IMR-90 (cell line): Measurements from ENCODE around the gene TP53BP2. TPM values are rescaled to one million over a fixed set of nuclear protein-coding genes. Genes with fewer than 3 reads are reported as not detected.

ENCODE experiments used
- ATAC-seq: fragments of 200-7000 bp; cut with Tn5 transposase; 2 replicates; pipeline ENCODE4 v1.9.1; 2020; ENCODE audit warnings: low read depth, mild to moderate bottlenecking, moderate library complexity
- BruUV-seq: library from RNA; stranded (reverse); fragments of 400-500 nt; replicated peaks from 2 replicates; lab custom pipeline; 2021; lab: Mats Ljungman, UMichigan
- CTCF ChIA-PET: fragments of 300-600 bp; formaldehyde crosslinking; extraction: SDS; loops from one replicate; lab custom pipeline; 2021; ENCODE audit warnings: antibody characterized with exemption; lab: Yijun Ruan, JAX
- POLR2A ChIA-PET: fragments of 300-600 bp; sonication (Branson Sonifier 250); formaldehyde crosslinking; loops from one replicate; lab custom pipeline; 2022; ENCODE audit warnings: antibody characterized with exemption; ENCODE audit not compliant: unreplicated experiment; lab: Charles Lee
- DNase-seq: peaks from one replicate; pipeline ENCODE4 v3.0.0; 2013
- H2AFZ ChIP-seq: replicated peaks from 2 replicates; pipeline ENCODE3; 2013; ENCODE audit warnings: low read length, mild to moderate bottlenecking; ENCODE audit not compliant: poor library complexity
- H2AK5ac ChIP-seq: 2 replicates; pipeline ENCODE4 v1.6.1; 2013; ENCODE audit warnings: low read depth, low read length, inconsistent platforms
- H2AK9ac ChIP-seq: replicated peaks from 2 replicates; pipeline ENCODE3; 2013; ENCODE audit warnings: mild to moderate bottlenecking, low read depth, low read length, moderate library complexity; ENCODE audit not compliant: poor library complexity
- H2BK120ac ChIP-seq: 2 replicates; pipeline ENCODE4 v1.6.1; 2013; ENCODE audit warnings: low read depth, low read length, inconsistent platforms
- H2BK15ac ChIP-seq: 3 replicates; pipeline ENCODE4 v1.6.1; 2013; ENCODE audit warnings: low read depth, low read length, inconsistent platforms
- H2BK20ac ChIP-seq: 2 replicates; pipeline ENCODE4 v1.6.1; 2013; ENCODE audit warnings: low read depth, mild to moderate bottlenecking, inconsistent platforms, low read length, moderate library complexity
- H2BK5ac ChIP-seq: 2 replicates; pipeline ENCODE4 v1.6.1; 2013; ENCODE audit warnings: mild to moderate bottlenecking, low read depth, low read length, inconsistent platforms; ENCODE audit not compliant: poor library complexity, severe bottlenecking
- H3K14ac ChIP-seq: replicated peaks from 2 replicates; pipeline ENCODE4 v1.6.1; 2013; ENCODE audit warnings: low read depth, low read length, inconsistent platforms
- H3K18ac ChIP-seq: 2 replicates; pipeline ENCODE4 v1.6.1; 2013; ENCODE audit warnings: low read depth, low read length, control low read depth
- H3K23ac ChIP-seq: 2 replicates; pipeline ENCODE4 v1.6.1; 2013; ENCODE audit warnings: low read depth, low read length, inconsistent platforms
- H3K27ac ChIP-seq: 2 replicates; pipeline ENCODE4 v1.5.1; 2013; ENCODE audit warnings: mild to moderate bottlenecking, control low read depth, low read length; ENCODE audit not compliant: insufficient read depth
- H3K27me3 ChIP-seq: 2 replicates; pipeline ENCODE4 v1.6.1; 2013; ENCODE audit warnings: low read length; ENCODE audit not compliant: control insufficient read depth, insufficient read depth
- H3K36me3 ChIP-seq: 2 replicates; pipeline ENCODE4 v1.6.1; 2013; ENCODE audit warnings: low read length, mixed read lengths; ENCODE audit not compliant: control insufficient read depth, insufficient read depth
- H3K4ac ChIP-seq: 2 replicates; pipeline ENCODE4 v1.6.1; 2013; ENCODE audit warnings: low read depth, low read length, inconsistent platforms
- H3K4me1 ChIP-seq: 2 replicates; pipeline ENCODE4 v1.6.1; 2013; ENCODE audit warnings: low read length, mixed read lengths; ENCODE audit not compliant: control insufficient read depth, insufficient read depth
- H3K4me2 ChIP-seq: 2 replicates; pipeline ENCODE4 v1.6.1; 2013; ENCODE audit warnings: low read depth, mild to moderate bottlenecking, control low read depth, low read length, moderate library complexity
- H3K4me3 ChIP-seq: 2 replicates; pipeline ENCODE4 v1.5.1; 2013; ENCODE audit warnings: low read depth, mild to moderate bottlenecking, control low read depth, low read length, moderate library complexity; ENCODE audit not compliant: insufficient read depth
- H3K56ac ChIP-seq: 2 replicates; pipeline ENCODE4 v1.6.1; 2013; ENCODE audit warnings: low read length, inconsistent platforms; ENCODE audit not compliant: insufficient read depth; ENCODE audit errors: extremely low read depth
- H3K79me1 ChIP-seq, 2 experiments: 2 replicates each; pipeline ENCODE4 v1.6.1; 2013; ENCODE audit warnings: low read length in 2 of 2, inconsistent platforms in 1 of 2, low read depth in 1 of 2
- H3K9ac ChIP-seq: 2 replicates; pipeline ENCODE4 v1.6.1; 2013; ENCODE audit warnings: low read depth, low read length, control low read depth
- H3K9me1 ChIP-seq: 2 replicates; pipeline ENCODE4 v1.6.1; 2013; ENCODE audit warnings: low read length, inconsistent platforms; ENCODE audit not compliant: insufficient read depth
- H3K9me3 ChIP-seq: 2 replicates; pipeline ENCODE4 v1.6.1; 2013; ENCODE audit warnings: low read length; ENCODE audit not compliant: control insufficient read depth, insufficient read depth
- H4K20me1 ChIP-seq: 2 replicates; pipeline ENCODE4 v1.6.1; 2013; ENCODE audit warnings: low read length, inconsistent platforms; ENCODE audit not compliant: insufficient read depth
- H4K5ac ChIP-seq: 2 replicates; pipeline ENCODE4 v1.6.1; 2013; ENCODE audit warnings: mild to moderate bottlenecking, low read depth, low read length, control low read depth
- H4K8ac ChIP-seq, 2 experiments: 2 replicates each; pipeline ENCODE4 v1.6.1; 2013; ENCODE audit warnings: low read depth in 2 of 2, low read length in 2 of 2, control low read depth in 1 of 2, inconsistent platforms in 1 of 2
- H4K91ac ChIP-seq: 2 replicates; pipeline ENCODE4 v1.6.1; 2013; ENCODE audit warnings: low read depth, low read length, inconsistent platforms; ENCODE audit not compliant: insufficient read depth
- BHLHE40 ChIP-seq: fragments of 150-350 bp; IDR thresholded peaks from 2 replicates; pipeline ENCODE4 v1.6.1; 2016; ENCODE audit warnings: mild to moderate bottlenecking, low read depth, low read length
- CEBPB ChIP-seq: IDR thresholded peaks from 2 replicates; pipeline ENCODE4 v1.6.1; 2012; ENCODE audit warnings: low read depth, low read length, improper control_type of control experiment
- CHD1 ChIP-seq: IDR thresholded peaks from 2 replicates; pipeline ENCODE4 v1.6.1; 2012; ENCODE audit warnings: low read depth, low read length, improper control_type of control experiment
- CTCF ChIP-seq: conservative IDR thresholded peaks from 2 replicates; pipeline ENCODE4 v1.5.1; 2012; ENCODE audit warnings: mild to moderate bottlenecking, low read depth, low read length, improper control_type of control experiment
- ELK1 ChIP-seq: fragments of 150-350 bp; IDR thresholded peaks from 2 replicates; pipeline ENCODE4 v1.6.1; 2016; ENCODE audit warnings: low read depth, mild to moderate bottlenecking, low read length, moderate library complexity, borderline replicate concordance
- FOS ChIP-seq: fragments of 150-350 bp; IDR thresholded peaks from 2 replicates; pipeline ENCODE4 v1.6.1; 2016; ENCODE audit warnings: low read depth, low read length
- MAFK ChIP-seq: IDR thresholded peaks from 2 replicates; pipeline ENCODE4 v1.6.1; 2012; ENCODE audit warnings: low read depth, low read length, improper control_type of control experiment
- MAZ ChIP-seq: IDR thresholded peaks from 2 replicates; pipeline ENCODE4 v1.6.1; 2012; ENCODE audit warnings: low read depth, mild to moderate bottlenecking, low read length, improper control_type of control experiment, moderate library complexity, borderline replicate concordance
- MXI1 ChIP-seq: IDR thresholded peaks from 2 replicates; pipeline ENCODE4 v1.6.1; 2012; ENCODE audit warnings: low read depth, mild to moderate bottlenecking, low read length, moderate library complexity, borderline replicate concordance
- NFE2L2 ChIP-seq: fragments of 150-350 bp; IDR thresholded peaks from 2 replicates; pipeline ENCODE4 v1.6.1; 2016; ENCODE audit warnings: low read depth, mild to moderate bottlenecking, low read length
- POLR2A ChIP-seq: IDR thresholded peaks from 2 replicates; pipeline ENCODE4 v1.6.1; 2012; ENCODE audit warnings: mild to moderate bottlenecking, low read depth, low read length
- RAD21 ChIP-seq: IDR thresholded peaks from 2 replicates; pipeline ENCODE4 v1.6.1; 2012; ENCODE audit warnings: low read length, improper control_type of control experiment
- RCOR1 ChIP-seq: IDR thresholded peaks from 2 replicates; pipeline ENCODE4 v1.6.1; 2012; ENCODE audit warnings: mild to moderate bottlenecking, low read length, improper control_type of control experiment; ENCODE audit not compliant: insufficient replicate concordance
- SMC3 ChIP-seq: fragments of 150-350 bp; IDR thresholded peaks from 2 replicates; pipeline ENCODE4 v1.6.1; 2016; ENCODE audit warnings: low read depth, mild to moderate bottlenecking, antibody characterized with exemption, low read length, moderate library complexity
- USF2 ChIP-seq: fragments of 150-350 bp; IDR thresholded peaks from 2 replicates; pipeline ENCODE4 v1.6.1; 2017; ENCODE audit warnings: mild to moderate bottlenecking, antibody characterized with exemption, low read length, low read depth
- WGBS, 2 experiments: methylation state at CpG; one replicate each; pipeline versions ENCODE4 v1.1.5 to v1.1.7; 2013; ENCODE audit warnings: missing lambda C conversion rate in 2 of 2; ENCODE audit not compliant: insufficient read length in 1 of 2; ENCODE audit errors: extremely low coverage in 2 of 2; 5-methylcytosine and 5-hydroxymethylcytosine counted together
- dilution Hi-C: fragments of 300-500 bp; cut with HindIII; formaldehyde crosslinking; loops from one replicate; pipeline ENCODE4 v1.14.3; 2018; ENCODE audit warnings: low sequenced_read_pairs; ENCODE audit not compliant: unreplicated experiment
- in situ Hi-C: fragments of 300-500 bp; cut with MboI; formaldehyde crosslinking; loops from 3 replicates; pipeline ENCODE4 v1.14.3; 2019; ENCODE audit warnings: low sequenced_read_pairs, inconsistent platforms, mixed read lengths
- intact Hi-C: fragments of 100-400 bp; cut with micrococcal nuclease; formaldehyde crosslinking; loops from 2 replicates; pipeline ENCODE4 v1.10.0; 2022
- polyA plus RNA-seq, 3 experiments: library from polyadenylated mRNA; depleted of rRNA; stranded (reverse); fragments of >200 nt; gene quantifications; 2 replicates each; pipeline ENCODE4 v1.2.3, GENCODE V29; 2012; ENCODE audit warnings: low replicate concordance in 1 of 3
- total RNA-seq: library from RNA; depleted of rRNA; stranded (reverse); fragments of >200 nt; gene quantifications from 2 replicates; pipeline ENCODE4 v1.2.3, GENCODE V29; 2012

TP53BP2 gene
- total and polyA plus RNA-seq, 2 of the 4 experiments (the other 2 are of a cell fraction): 19.9 to 35.0 TPM

GRCh38 chr1:223748405-223748772 is 97.4 kb downstream of the TP53BP2 start:
- no peak overlapping the region for H3K4me3 ChIP-seq
- in situ Hi-C loops: loop anchor here (5.0 kb wide), 1 partner anchor 51 kb away; no protein-coding TSS in a partner anchor
- peak; percentile 86 for DNase-seq
- TF ChIP-seq SMC3 (0 out of 2 replicates have a peak, but pooled peaks have one; percentile 8), CEBPB (no peak), NFE2L2 (no peak), MAFK (no peak), CHD1 (no peak), CTCF (no peak), MXI1 (0 out of 2 replicates have a peak, but pooled peaks have one; percentile 35), MAZ (peak; percentile 46; the same call in 1 of the 2 replicates), FOS (peak; percentile 77), POLR2A (0 out of 2 replicates have a peak, but pooled peaks have one; percentile 33), USF2 (no peak), BHLHE40 (no peak), RCOR1 (peak; percentile 41), ELK1 (no peak), RAD21 (peak; percentile 14; the same call in 1 of the 2 replicates)

More at GRCh38 chr1:223748405-223748772, 97.4 kb downstream of the TP53BP2 start:
- no peak overlapping the region for H4K5ac ChIP-seq
- H3K23ac ChIP-seq: peak overlapping the region; percentile 48
- H2AK9ac ChIP-seq: peak overlapping the region; percentile 91
- H3K18ac ChIP-seq: no peak overlapping the region
- no peak overlapping the region for H3K14ac ChIP-seq
- peak overlapping the region in 1 of 2 experiments; percentile 86; a peak in 2 of 4 replicates for H4K8ac ChIP-seq
- H3K4me2 ChIP-seq: peak overlapping the region; percentile 74
- H2BK20ac ChIP-seq: no peak overlapping the region
- H3K4me1 ChIP-seq: peaks cover 23% of the 10 kb centered on the region
- H2AK5ac ChIP-seq: peak overlapping the region; percentile 68; the same call in 1 of the 2 replicates
- H3K9me3 ChIP-seq: no peaks in the 10 kb centered on the region
- H2BK5ac ChIP-seq: peak overlapping the region; percentile 78
- peak overlapping the region; percentile 78 for H2AFZ ChIP-seq
- peak overlapping the region; percentile 77 for H3K27ac ChIP-seq
- H2BK15ac ChIP-seq: peak overlapping the region; percentile 26; the same call in 1 of the 3 replicates
- H3K79me1 ChIP-seq: peaks cover 55 to 97% of the 10 kb centered on the region in 2 experiments
- POLR2A ChIA-PET: no interaction called here
- peak; percentile 86 for ATAC-seq
- dilution Hi-C loops: no loop called here
- no peaks in the 10 kb centered on the region for H3K27me3 ChIP-seq
- WGBS, 2 experiments: 20% methylated on average over 12 of the region's 18 CpGs; no CpG with 5 or more reads in 1 of the 2 experiments
- peak overlapping the region; percentile 86 for H2BK120ac ChIP-seq
- H4K91ac ChIP-seq: peak overlapping the region; percentile 59
- peaks cover 75% of the 10 kb centered on the region for H3K36me3 ChIP-seq
- H3K56ac ChIP-seq: peak overlapping the region; percentile 8; the same call in 1 of the 2 replicates
- peaks cover 35% of the 10 kb centered on the region for H4K20me1 ChIP-seq
- intact Hi-C loops: loop anchor here (2.0 kb wide), 1 partner anchor 22 kb away; no protein-coding TSS in a partner anchor
- H3K4ac ChIP-seq: peak overlapping the region; percentile 86
- H3K9me1 ChIP-seq: peaks cover 13% of the 10 kb centered on the region
- CTCF ChIA-PET: interaction anchor here (1.3 to 4.4 kb wide), 6 partner anchors 10 to 53 kb away, joined by 5 to 21 read pairs (median 8); partner anchors contain the start of gene CAPN2
- BruUV-seq: no TSS peak
- no peak overlapping the region; the same call in 1 of the 2 replicates for H3K9ac ChIP-seq
